Cardiac septum (tissue), 1 donor: ENCODE results near the gene KCNG3. TPM values are rescaled to one million over a fixed set of nuclear protein-coding genes. Genes with fewer than 3 reads are reported as not detected.

ENCODE experiments used
- total RNA-seq: library from RNA; stranded (reverse); fragmentation: NEBNext Ultra II Directional; extraction: Animal tissue kit (Norgen Biotek cat#: 25700); gene quantifications from one replicate; pipeline ENCODE4 v1.2.1, GENCODE V29; 2021
- donor health status: DM: no; HTN: no; CAD: no.

The KCNG3 gene
- total RNA-seq, 1 donor from 2014 or later = not detected

Other genes starting within 250 kb of the KCNG3 start
- 94.6 TPM for gene COX7A2L, start 132.8 kb downstream of the KCNG3 start, total RNA-seq
- 21.4 TPM for gene MTA3, start 74.7 kb upstream of the KCNG3 start, total RNA-seq